Prostate gland (tissue), 2 donors: ENCODE measurements around the gene BTBD9.

ENCODE experiments used
- POLR2A ChIP-seq: fragments of 450-650 bp; IDR thresholded peaks from one replicate; pipeline ENCODE4 v1.6.1; 2016; ENCODE audit warnings: antibody characterized with exemption, mild to moderate bottlenecking
- POLR2AphosphoS5 ChIP-seq: sonication (generic); formaldehyde crosslinking; IDR thresholded peaks from one replicate; pipeline ENCODE4 v1.6.1; 2017; ENCODE audit warnings: antibody characterized with exemption
- TF ChIP-seq, protein P1 (sequence below), 4 experiments: fragments of 200-600 bp in 2 of 4; fragments of 450-650 bp in 2 of 4; sonication (generic) in 2 of 4; IDR thresholded peaks; 1 replicate in 3 of 4; 2 replicates in 1 of 4; pipeline ENCODE4 v1.5.1; 2016 to 2019; ENCODE audit warnings: antibody characterized with exemption in 4 of 4, mild to moderate bottlenecking in 2 of 4, moderate library complexity in 2 of 4

DNA sequence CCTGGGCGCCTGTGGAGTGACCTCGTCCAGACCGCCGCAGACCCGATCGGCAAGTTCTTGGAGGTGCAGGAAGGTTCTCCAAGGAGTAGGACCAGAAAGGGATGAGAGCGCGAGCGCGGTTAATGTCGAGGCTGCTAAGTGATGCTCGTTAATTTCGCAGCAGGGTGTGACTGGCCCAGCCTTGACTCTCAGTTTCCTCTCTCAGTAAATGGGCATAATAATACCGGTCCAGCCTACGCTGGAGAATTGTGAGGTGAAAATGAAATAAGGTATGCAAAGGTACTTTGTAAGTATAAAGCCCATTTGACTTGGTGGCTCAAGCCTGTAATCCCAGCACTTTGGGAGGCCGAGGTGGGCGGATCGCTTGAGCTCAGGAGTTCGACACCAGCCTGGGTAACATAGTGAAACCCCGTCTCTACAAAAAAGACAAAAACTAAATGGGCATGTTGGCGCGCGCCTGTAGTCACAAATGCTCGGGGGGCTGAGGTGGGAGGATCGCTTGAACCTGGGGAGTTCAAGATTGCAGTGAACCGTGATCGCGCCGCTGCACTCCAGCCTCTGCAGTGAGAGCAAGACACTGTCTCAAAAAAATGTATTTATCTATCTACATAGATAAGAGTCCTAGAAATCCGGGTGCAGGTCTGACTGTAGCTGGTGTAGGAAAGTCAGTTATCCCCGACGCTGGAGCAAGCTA is 634 bp upstream of the BTBD9 start:
- TF ChIP-seq, protein P1, sequence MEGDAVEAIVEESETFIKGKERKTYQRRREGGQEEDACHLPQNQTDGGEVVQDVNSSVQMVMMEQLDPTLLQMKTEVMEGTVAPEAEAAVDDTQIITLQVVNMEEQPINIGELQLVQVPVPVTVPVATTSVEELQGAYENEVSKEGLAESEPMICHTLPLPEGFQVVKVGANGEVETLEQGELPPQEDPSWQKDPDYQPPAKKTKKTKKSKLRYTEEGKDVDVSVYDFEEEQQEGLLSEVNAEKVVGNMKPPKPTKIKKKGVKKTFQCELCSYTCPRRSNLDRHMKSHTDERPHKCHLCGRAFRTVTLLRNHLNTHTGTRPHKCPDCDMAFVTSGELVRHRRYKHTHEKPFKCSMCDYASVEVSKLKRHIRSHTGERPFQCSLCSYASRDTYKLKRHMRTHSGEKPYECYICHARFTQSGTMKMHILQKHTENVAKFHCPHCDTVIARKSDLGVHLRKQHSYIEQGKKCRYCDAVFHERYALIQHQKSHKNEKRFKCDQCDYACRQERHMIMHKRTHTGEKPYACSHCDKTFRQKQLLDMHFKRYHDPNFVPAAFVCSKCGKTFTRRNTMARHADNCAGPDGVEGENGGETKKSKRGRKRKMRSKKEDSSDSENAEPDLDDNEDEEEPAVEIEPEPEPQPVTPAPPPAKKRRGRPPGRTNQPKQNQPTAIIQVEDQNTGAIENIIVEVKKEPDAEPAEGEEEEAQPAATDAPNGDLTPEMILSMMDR (IDR thresholded peaks at IDR 0.05), result no peak
- no peak for TF ChIP-seq POLR2AphosphoS5
- no peak for TF ChIP-seq POLR2A
